H9 (cell line): ENCODE measurements around the gene CTSL. TPM values are rescaled to one million over a fixed set of nuclear protein-coding genes. Genes with fewer than 3 reads are reported as not detected.

Experiments used
- DNase-seq: peaks from one replicate; pipeline ENCODE4 v3.0.0-alpha.2; 2017
- H2AFZ ChIP-seq: one replicate; pipeline ENCODE4 v1.6.1; 2013; ENCODE audit warnings: mild to moderate bottlenecking, low read length, control low read depth, moderate library complexity
- H2AK5ac ChIP-seq: 2 replicates; pipeline ENCODE4 v1.6.1; 2013; ENCODE audit warnings: low read length, control low read depth, mixed read lengths; ENCODE audit not compliant: insufficient read length
- H2BK120ac ChIP-seq: one replicate; pipeline ENCODE4 v1.6.1; 2013; ENCODE audit warnings: low read depth, mild to moderate bottlenecking, low read length, control low read depth, inconsistent platforms; ENCODE audit not compliant: poor library complexity, severe bottlenecking
- H2BK12ac ChIP-seq: 2 replicates; pipeline ENCODE4 v1.6.1; 2013; ENCODE audit warnings: low read length, control low read depth, mixed read lengths, low read depth; ENCODE audit not compliant: insufficient read length
- H2BK15ac ChIP-seq: 2 replicates; pipeline ENCODE4 v1.6.1; 2013; ENCODE audit warnings: low read depth, low read length, control low read depth
- H2BK20ac ChIP-seq: one replicate; pipeline ENCODE4 v1.6.1; 2013; ENCODE audit warnings: low read depth, mild to moderate bottlenecking, low read length, control low read depth, inconsistent platforms; ENCODE audit not compliant: poor library complexity, severe bottlenecking
- H2BK5ac ChIP-seq: 2 replicates; pipeline ENCODE4 v1.6.1; 2013; ENCODE audit warnings: low read length, control low read depth, mixed read lengths; ENCODE audit not compliant: insufficient read length
- H3K14ac ChIP-seq: 2 replicates; pipeline ENCODE4 v1.6.1; 2013; ENCODE audit warnings: low read length, control low read depth; ENCODE audit not compliant: insufficient read depth
- H3K18ac ChIP-seq: 2 replicates; pipeline ENCODE4 v1.6.1; 2013; ENCODE audit warnings: low read depth, mild to moderate bottlenecking, mixed read lengths, low read length, control low read depth; ENCODE audit not compliant: insufficient read length
- H3K23ac ChIP-seq: 2 replicates; pipeline ENCODE4 v1.6.1; 2013; ENCODE audit warnings: low read length, control low read depth, mixed read lengths, low read depth; ENCODE audit not compliant: insufficient read length
- H3K23me2 ChIP-seq: 2 replicates; pipeline ENCODE4 v1.6.1; 2013; ENCODE audit warnings: low read depth, mild to moderate bottlenecking, mixed read lengths, low read length, control low read depth; ENCODE audit not compliant: insufficient read length, poor library complexity, severe bottlenecking
- H3K27ac ChIP-seq: 2 replicates; pipeline ENCODE4 v1.5.1; 2013; ENCODE audit warnings: low read length, control low read depth, mixed read lengths, low read depth; ENCODE audit not compliant: insufficient read length
- H3K27me3 ChIP-seq: 2 replicates; pipeline ENCODE4 v1.6.1; 2013; ENCODE audit warnings: low read length, control low read depth, inconsistent platforms; ENCODE audit not compliant: insufficient read depth
- H3K4ac ChIP-seq: 2 replicates; pipeline ENCODE4 v1.6.1; 2013; ENCODE audit warnings: low read depth, mild to moderate bottlenecking, control low read depth, inconsistent platforms, low read length, moderate library complexity
- H3K4me1 ChIP-seq: 2 replicates; pipeline ENCODE4 v1.6.1; 2013; ENCODE audit warnings: low read length, control low read depth, inconsistent platforms; ENCODE audit not compliant: insufficient read depth
- H3K4me2 ChIP-seq: 2 replicates; pipeline ENCODE4 v1.6.1; 2013; ENCODE audit warnings: low read length, control low read depth, mixed read lengths; ENCODE audit not compliant: insufficient read length, insufficient read depth
- H3K56ac ChIP-seq: 2 replicates; pipeline ENCODE4 v1.6.1; 2013; ENCODE audit warnings: low read depth, mild to moderate bottlenecking, mixed read lengths, low read length, control low read depth; ENCODE audit not compliant: insufficient read length
- H3K79me1 ChIP-seq: 2 replicates; pipeline ENCODE4 v1.6.1; 2013; ENCODE audit warnings: low read depth, mild to moderate bottlenecking, moderate library complexity, low read length, control low read depth, inconsistent platforms; ENCODE audit not compliant: insufficient read depth, poor library complexity, severe bottlenecking
- H3K79me2 ChIP-seq: 2 replicates; pipeline ENCODE4 v1.6.1; 2013; ENCODE audit warnings: low read length, control low read depth, inconsistent platforms; ENCODE audit not compliant: insufficient read depth
- H3K9ac ChIP-seq: 2 replicates; pipeline ENCODE4 v1.6.1; 2013; ENCODE audit warnings: low read length, control low read depth, mixed read lengths; ENCODE audit not compliant: insufficient read length; ENCODE audit errors: extremely low read depth
- H3K9me3 ChIP-seq: one replicate; pipeline ENCODE4 v1.6.1; 2013; ENCODE audit warnings: low read depth, low read length, inconsistent platforms; ENCODE audit not compliant: control insufficient read depth
- H3T11ph ChIP-seq: one replicate; pipeline ENCODE4 v1.6.1; 2013; ENCODE audit warnings: mild to moderate bottlenecking, low read length, control low read depth, inconsistent platforms
- H4K20me1 ChIP-seq: one replicate; pipeline ENCODE4 v1.6.1; 2013; ENCODE audit not compliant: control insufficient read depth, insufficient read length, insufficient read depth
- H4K5ac ChIP-seq: 2 replicates; pipeline ENCODE4 v1.6.1; 2013; ENCODE audit warnings: low read depth, mild to moderate bottlenecking, mixed read lengths, low read length, control low read depth; ENCODE audit not compliant: insufficient read length
- H4K8ac ChIP-seq: replicated peaks from 2 replicates; pipeline ENCODE4 v1.6.1; 2013; ENCODE audit warnings: low read length, control low read depth, mixed read lengths, low read depth; ENCODE audit not compliant: insufficient read length
- H4K91ac ChIP-seq: 2 replicates; pipeline ENCODE4 v1.6.1; 2013; ENCODE audit warnings: low read depth, mild to moderate bottlenecking, moderate library complexity, mixed read lengths, low read length, control low read depth; ENCODE audit not compliant: insufficient read length
- H3K27ac Mint-ChIP-seq, 3 experiments: 2 replicates in 2 of 3; 3 replicates in 1 of 3; pipeline ENCODE4 v1.8.0; 2020 to 2021; ENCODE audit warnings: mixed read lengths in 3 of 3, mild to moderate bottlenecking in 1 of 3, moderate library complexity in 1 of 3
- H3K27me3 Mint-ChIP-seq: 2 replicates; pipeline ENCODE4 v1.8.0; 2021; ENCODE audit warnings: low read depth, mild to moderate bottlenecking, moderate library complexity, mixed read lengths
- H3K36me3 Mint-ChIP-seq, 3 experiments: 2 replicates in 2 of 3; 3 replicates in 1 of 3; pipeline ENCODE4 v1.8.0; 2020 to 2021; ENCODE audit warnings: low read depth in 3 of 3, mixed read lengths in 3 of 3; ENCODE audit not compliant: insufficient read depth in 1 of 3
- H3K4me1 Mint-ChIP-seq, 2 experiments: 2 replicates each; pipeline ENCODE4 v1.8.0; 2020; ENCODE audit warnings: mixed read lengths in 2 of 2
- H3K4me3 Mint-ChIP-seq, 2 experiments: 2 replicates in 1 of 2; 3 replicates in 1 of 2; pipeline ENCODE4 v1.8.0; 2020 to 2021; ENCODE audit warnings: mild to moderate bottlenecking in 2 of 2, mixed read lengths in 2 of 2, moderate library complexity in 1 of 2
- H3K9me3 Mint-ChIP-seq, 2 experiments: 2 replicates in 1 of 2; 3 replicates in 1 of 2; pipeline ENCODE4 v1.8.0; 2020; ENCODE audit warnings: mild to moderate bottlenecking in 2 of 2, mixed read lengths in 2 of 2, moderate library complexity in 1 of 2
- CTCF ChIP-seq: fragments of 200-600 bp; sonication (generic); conservative IDR thresholded peaks from 3 replicates; pipeline ENCODE4 v1.8.0; 2021; ENCODE audit warnings: antibody characterized with exemption, mild to moderate bottlenecking
- WGBS: extraction: QIAGEN DNeasy Blood & Tissue Kit; methylation state at CpG from one replicate; pipeline ENCODE4 v1.1.7; 2013; ENCODE audit warnings: missing lambda C conversion rate, low lambda C conversion rate, mixed read lengths; ENCODE audit not compliant: insufficient read length; ENCODE audit errors: extremely low coverage; 5-methylcytosine and 5-hydroxymethylcytosine counted together
- total RNA-seq: library from RNA; stranded (reverse); gene quantifications from 2 replicates; pipeline ENCODE4 v1.2.1, GENCODE V29; 2021

Gene CTSL
- total RNA-seq, 1 experiment from 2014 or later: 28.9 TPM

DNA sequence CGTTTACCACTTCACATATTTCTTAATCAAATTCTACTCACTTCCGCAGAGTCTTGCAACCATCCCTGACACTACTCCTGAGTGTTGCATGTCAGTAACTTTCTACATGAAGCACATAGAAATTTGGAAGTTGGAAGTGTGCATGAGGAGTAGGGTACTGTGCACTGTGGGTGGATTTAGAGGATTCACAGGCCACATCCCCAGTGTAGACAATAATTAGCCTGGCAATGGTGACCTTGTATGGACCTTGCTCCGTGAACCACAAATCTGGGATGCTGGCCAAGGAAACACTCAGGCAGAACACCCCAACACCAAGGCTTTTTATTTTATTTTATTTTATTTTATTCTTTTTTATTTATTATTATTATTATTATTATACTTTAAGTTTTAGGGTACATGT is 25.5 kb downstream of the CTSL start:
- Histone ChIP-seq H2BK120ac (no peak overlapping the region), H3K27ac (no peak overlapping the region), H2AFZ (no peak overlapping the region), H2BK12ac (no peak overlapping the region), H4K91ac (no peak overlapping the region), H3K4me2 (no peak overlapping the region), H2BK5ac (no peak overlapping the region), H2AK5ac (no peak overlapping the region), H4K8ac (no peak overlapping the region), H3K23ac (no peak overlapping the region), H3K27me3 (no peaks in the 10 kb centered on the region), H3T11ph (no peak overlapping the region), H3K79me1 (no peaks in the 10 kb centered on the region), H3K79me2 (no peaks in the 10 kb centered on the region), H3K18ac (no peak overlapping the region), H3K4me1 (no peaks in the 10 kb centered on the region; the same call in 1 of the 2 replicates), H4K5ac (no peak overlapping the region), H2BK15ac (no peak overlapping the region), H3K14ac (no peak overlapping the region), H3K56ac (no peak overlapping the region), H3K23me2 (no peaks in the 10 kb centered on the region), H2BK20ac (no peak overlapping the region), H3K4ac (no peak overlapping the region), H3K9me3 (peaks cover 4% of the 10 kb centered on the region), H4K20me1 (no peaks in the 10 kb centered on the region), H3K9ac (no peak overlapping the region)
- WGBS: no CpG with 5 or more reads among the region's 3 CpGs
- Mint-ChIP-seq H3K27ac (no peak overlapping the region), H3K9me3 (peaks cover 7 to 12% of the 10 kb centered on the region in 2 experiments), H3K4me1 (peaks cover 5 to 7% of the 10 kb centered on the region in 2 experiments), H3K36me3 (peaks cover 0 to 6% (median 1%) of the 10 kb centered on the region in 3 experiments; a peak in 3 of 7 replicates), H3K4me3 (no peak overlapping the region), H3K27me3 (peaks cover 2% of the 10 kb centered on the region; the same call in 1 of the 2 replicates)
- TF ChIP-seq CTCF: no peak
- DNase-seq: no peak
